Measurements from ENCODE around the gene TNFSF8.

Gene TNFSF8

DNA sequence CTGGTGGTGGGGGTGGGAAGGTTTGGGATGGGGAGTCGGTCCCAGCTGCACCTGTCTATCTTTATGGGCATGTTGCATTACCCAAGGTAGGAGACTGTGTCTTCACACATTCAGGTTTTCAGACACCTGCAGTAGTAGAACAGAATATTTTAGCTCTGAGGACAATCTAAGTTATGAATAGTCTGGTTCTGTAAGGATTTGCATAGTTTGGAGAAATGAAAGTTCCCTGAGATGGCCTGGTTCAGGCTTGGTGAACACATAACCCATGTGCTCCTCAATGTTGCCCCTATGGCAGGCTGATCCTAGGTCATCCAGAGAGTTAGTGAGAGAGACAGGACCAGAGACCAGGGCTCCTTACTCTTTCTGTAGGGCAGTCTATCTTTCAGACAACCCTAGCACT lies 20.7 kb downstream of the TNFSF8 start:
- DNase-seq (ENCODE audit: low read depth): no peak
- TF ChIP-seq, protein P1, sequence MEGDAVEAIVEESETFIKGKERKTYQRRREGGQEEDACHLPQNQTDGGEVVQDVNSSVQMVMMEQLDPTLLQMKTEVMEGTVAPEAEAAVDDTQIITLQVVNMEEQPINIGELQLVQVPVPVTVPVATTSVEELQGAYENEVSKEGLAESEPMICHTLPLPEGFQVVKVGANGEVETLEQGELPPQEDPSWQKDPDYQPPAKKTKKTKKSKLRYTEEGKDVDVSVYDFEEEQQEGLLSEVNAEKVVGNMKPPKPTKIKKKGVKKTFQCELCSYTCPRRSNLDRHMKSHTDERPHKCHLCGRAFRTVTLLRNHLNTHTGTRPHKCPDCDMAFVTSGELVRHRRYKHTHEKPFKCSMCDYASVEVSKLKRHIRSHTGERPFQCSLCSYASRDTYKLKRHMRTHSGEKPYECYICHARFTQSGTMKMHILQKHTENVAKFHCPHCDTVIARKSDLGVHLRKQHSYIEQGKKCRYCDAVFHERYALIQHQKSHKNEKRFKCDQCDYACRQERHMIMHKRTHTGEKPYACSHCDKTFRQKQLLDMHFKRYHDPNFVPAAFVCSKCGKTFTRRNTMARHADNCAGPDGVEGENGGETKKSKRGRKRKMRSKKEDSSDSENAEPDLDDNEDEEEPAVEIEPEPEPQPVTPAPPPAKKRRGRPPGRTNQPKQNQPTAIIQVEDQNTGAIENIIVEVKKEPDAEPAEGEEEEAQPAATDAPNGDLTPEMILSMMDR (conservative IDR thresholded peaks at IDR 0.05; ENCODE audit: low read depth, low read length): no peak
- H3K4me3 ChIP-seq (ENCODE audit: low read depth, low read length): no peak overlapping the region

DNA sequence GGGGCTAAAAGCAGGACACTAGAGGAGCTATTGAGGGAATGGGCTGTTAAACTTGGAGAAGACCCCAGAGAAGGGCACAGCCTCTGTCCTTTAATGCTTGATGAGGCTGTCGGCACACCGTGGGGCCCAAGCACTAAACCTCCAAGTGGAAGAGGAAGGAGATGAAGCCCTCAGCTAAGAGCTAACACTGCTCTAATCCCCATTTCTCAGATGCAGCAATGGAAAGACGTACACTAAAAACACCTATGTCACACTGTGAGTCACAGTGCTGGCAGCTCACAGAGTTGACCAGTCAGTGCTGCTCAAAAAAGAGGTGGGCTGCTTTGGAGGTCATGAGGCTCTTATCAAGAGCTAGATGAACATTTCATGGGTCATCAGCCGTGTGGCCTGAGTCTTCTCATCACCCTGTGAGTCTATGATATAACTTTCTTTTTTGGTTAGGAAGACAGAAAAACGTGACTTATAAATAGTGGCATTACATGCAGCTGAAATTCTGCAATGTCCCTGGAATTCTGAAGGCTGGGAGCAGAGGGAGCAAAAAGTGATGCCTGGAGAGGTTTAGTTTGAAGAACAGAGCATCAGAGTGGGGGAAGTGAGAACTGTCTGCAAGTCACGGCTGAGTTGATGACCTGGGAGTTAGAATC lies 21.5 kb downstream of the TNFSF8 start:
- H3K4me3 ChIP-seq (ENCODE audit: low read depth, low read length): no peak overlapping the region
- DNase-seq (ENCODE audit: low read depth): no peak
- TF ChIP-seq, protein P1 (conservative IDR thresholded peaks at IDR 0.05; ENCODE audit: low read depth, low read length): no peak

DNA sequence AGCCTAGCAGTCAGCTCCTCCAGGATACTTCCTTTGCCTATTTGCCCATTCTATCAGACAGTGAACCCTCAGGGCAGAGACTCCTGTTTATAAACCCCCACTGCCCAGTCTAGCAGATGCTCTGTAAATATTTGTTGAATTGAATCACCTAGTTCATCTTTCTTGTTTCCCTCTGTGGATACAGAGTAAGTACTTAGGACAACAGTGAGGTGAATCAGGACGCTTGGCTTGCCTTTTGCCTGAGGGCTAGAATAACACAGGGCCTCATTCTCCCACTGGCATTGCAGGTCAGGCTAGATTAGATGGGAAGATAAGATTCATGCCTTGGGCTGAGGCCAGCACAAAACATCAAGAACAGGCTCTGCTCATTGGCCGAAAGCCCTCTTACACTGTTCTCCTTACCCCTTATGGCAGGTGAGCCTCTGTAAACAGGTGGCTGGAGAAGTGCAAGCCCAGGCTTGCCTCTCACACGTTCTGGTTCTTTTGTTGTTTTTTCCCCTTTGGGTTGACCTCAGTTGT lies 22.2 kb downstream of the TNFSF8 start:
- H3K4me3 ChIP-seq (ENCODE audit: low read depth, low read length): no peak overlapping the region
- DNase-seq (ENCODE audit: low read depth): no peak
- TF ChIP-seq, protein P1 (conservative IDR thresholded peaks at IDR 0.05; ENCODE audit: low read depth, low read length): no peak

DNA sequence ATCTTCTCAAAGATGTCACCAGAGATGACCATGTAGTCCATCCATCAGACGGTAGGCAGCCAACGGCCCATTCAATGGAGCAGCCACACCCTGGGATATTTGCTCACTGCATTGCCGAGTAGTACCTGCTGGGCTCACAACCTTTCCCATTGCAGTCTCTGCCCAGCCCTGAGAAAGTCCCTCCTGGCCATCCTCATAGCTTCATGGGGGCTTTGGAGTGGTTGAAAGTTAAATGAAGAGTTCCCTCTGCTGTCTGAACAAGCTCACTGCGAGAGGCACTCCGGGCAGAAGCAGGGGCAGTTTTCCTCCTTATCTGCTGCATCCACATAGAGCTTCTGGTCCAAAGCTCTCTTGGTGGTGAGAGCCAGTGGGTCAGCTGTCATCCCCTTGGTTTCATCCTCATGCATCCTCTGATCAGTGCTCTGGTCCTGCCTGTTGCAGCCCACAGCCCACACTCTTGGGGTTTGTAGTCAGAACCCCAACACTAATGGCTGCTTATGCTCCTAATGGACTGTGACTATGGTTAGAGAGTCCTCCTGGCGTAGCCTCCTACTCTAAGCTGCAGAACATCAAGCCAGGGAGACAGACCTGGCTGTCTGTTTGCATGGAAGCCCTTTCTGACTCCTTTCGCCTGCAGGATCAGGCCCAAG lies 23.3 kb downstream of the TNFSF8 start:
- TF ChIP-seq, protein P1 (conservative IDR thresholded peaks at IDR 0.05; ENCODE audit: low read depth, low read length): peak; percentile 91
- H3K4me3 ChIP-seq (ENCODE audit: low read depth, low read length): no peak overlapping the region
- DNase-seq (ENCODE audit: low read depth): peak; percentile 77

DNA sequence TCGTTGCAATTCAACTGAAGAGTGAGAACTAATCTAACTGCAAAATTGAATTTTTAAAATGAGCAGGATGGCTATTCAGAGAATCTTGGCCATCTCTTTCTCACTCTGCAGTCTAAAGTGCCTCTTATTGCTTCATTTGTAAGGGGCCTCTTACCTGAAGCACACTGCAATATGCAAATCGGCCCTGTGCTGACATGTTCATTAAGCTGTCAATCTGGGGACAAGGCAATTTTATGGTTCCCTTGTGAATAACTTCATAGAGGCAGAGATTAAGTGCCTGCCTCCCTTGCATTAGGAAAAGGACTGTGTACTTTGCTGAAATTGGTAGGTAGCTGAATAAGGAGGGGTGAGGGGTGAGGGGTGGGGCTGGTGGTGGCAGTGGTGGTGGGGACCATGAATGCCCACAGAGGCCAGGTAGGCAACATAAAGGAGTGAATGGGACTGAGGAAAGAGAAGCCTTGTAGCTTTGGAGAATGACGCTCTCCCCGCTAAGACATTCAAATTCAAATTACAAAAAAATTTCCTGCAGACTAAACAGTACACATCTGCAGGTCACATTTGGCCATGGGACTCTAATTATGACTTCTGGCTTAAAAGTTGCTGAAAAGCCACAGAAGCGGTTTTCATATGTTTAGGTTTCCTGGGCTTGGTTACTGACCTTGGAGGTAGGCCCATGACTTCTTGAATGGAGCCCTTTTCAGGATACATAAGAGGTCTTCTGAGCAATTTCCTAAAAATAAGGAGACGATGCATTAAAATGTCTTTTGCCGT lies 25.0 kb downstream of the TNFSF8 start:
- H3K4me3 ChIP-seq (ENCODE audit: low read depth, low read length): no peak overlapping the region
- TF ChIP-seq, protein P1 (conservative IDR thresholded peaks at IDR 0.05; ENCODE audit: low read depth, low read length): no peak
- no peak for DNase-seq (ENCODE audit: low read depth)

DNA sequence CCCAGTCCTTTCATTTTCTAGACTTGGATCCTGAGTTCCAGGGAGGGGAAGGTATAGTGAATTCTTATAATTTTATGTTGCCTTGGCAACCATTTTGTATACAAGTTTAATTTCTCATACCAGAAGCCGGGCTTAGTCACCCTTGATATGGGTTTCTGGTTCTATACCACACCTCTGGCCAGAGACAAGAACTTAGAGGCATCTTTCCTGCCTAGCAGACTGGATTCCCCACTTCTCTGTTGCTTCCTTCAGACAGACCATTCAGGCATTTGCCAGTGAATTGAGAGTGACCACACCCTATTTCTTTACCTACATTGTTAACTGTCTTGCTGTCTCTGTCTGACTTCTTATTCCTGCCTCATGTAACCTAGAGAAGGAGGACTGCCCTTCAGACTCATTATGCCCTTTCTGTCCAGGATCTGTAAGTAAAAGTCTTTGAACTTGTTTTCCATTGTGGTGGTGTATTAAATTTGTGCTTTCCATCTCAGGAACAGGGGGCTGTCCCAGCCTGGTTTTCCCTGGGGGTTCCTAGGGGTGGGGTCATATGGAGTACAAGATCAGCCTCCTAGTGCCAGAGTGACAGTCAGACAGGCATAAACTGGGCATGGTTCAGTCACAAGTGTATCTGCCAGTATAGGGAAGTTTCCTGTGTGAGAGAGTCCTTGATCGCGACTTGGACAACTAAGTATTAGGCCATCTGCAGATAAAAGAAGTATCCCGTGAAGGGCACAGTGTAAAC lies 27.4 kb downstream of the TNFSF8 start:
- TF ChIP-seq, protein P1 (conservative IDR thresholded peaks at IDR 0.05; ENCODE audit: low read depth, low read length): no peak
- peak; percentile 51 for DNase-seq (ENCODE audit: low read depth)
- no peak overlapping the region for H3K4me3 ChIP-seq (ENCODE audit: low read depth, low read length)

Measured in choroid plexus epithelial cell (primary cell).